ENCODE measurements around the gene IFITM2. TPM values are rescaled to one million over a fixed set of nuclear protein-coding genes. Genes with fewer than 3 reads are reported as not detected.

The IFITM2 gene
- total and polyA plus RNA-seq, 2 experiments from 2014 or later, result 91.2 to 857 TPM

DNA sequence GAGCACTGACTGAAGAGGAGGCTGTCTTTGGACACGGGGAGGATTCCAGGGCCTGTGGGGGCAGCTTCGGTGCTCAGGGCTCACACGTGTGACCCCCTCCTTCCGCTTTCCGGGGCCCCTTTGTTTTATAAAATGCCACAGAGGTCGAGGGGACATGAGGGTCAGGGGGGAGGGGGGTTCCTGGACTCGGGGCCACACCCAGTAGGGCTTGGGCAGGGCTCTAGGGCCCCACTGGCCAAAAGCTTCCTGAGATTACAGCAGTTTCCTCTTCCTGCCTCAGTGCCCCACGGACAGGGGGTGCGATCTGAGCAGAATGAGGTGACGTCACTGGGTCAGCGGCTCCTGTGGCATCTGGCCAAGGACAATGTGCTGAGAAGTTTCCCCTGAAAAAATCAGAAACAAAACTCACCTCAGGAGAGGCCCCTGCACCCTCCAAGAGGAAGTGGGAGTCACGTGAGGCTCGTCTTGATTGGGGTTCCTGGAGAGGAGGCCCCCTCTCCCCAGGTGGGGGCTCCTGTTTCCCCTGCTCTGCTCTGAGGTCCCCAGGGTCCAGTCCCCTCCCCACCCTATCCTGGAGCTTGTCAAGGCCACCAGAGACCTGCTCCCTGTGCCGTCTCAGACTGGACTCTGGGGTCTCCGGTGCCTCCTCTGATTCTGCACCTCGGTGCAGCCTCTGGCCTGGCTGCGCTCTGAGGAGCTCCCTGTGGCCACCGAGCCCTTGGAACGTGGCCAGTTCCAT lies 19.4 kb downstream of the IFITM2 start (continued):
- TF ChIP-seq, protein P1, sequence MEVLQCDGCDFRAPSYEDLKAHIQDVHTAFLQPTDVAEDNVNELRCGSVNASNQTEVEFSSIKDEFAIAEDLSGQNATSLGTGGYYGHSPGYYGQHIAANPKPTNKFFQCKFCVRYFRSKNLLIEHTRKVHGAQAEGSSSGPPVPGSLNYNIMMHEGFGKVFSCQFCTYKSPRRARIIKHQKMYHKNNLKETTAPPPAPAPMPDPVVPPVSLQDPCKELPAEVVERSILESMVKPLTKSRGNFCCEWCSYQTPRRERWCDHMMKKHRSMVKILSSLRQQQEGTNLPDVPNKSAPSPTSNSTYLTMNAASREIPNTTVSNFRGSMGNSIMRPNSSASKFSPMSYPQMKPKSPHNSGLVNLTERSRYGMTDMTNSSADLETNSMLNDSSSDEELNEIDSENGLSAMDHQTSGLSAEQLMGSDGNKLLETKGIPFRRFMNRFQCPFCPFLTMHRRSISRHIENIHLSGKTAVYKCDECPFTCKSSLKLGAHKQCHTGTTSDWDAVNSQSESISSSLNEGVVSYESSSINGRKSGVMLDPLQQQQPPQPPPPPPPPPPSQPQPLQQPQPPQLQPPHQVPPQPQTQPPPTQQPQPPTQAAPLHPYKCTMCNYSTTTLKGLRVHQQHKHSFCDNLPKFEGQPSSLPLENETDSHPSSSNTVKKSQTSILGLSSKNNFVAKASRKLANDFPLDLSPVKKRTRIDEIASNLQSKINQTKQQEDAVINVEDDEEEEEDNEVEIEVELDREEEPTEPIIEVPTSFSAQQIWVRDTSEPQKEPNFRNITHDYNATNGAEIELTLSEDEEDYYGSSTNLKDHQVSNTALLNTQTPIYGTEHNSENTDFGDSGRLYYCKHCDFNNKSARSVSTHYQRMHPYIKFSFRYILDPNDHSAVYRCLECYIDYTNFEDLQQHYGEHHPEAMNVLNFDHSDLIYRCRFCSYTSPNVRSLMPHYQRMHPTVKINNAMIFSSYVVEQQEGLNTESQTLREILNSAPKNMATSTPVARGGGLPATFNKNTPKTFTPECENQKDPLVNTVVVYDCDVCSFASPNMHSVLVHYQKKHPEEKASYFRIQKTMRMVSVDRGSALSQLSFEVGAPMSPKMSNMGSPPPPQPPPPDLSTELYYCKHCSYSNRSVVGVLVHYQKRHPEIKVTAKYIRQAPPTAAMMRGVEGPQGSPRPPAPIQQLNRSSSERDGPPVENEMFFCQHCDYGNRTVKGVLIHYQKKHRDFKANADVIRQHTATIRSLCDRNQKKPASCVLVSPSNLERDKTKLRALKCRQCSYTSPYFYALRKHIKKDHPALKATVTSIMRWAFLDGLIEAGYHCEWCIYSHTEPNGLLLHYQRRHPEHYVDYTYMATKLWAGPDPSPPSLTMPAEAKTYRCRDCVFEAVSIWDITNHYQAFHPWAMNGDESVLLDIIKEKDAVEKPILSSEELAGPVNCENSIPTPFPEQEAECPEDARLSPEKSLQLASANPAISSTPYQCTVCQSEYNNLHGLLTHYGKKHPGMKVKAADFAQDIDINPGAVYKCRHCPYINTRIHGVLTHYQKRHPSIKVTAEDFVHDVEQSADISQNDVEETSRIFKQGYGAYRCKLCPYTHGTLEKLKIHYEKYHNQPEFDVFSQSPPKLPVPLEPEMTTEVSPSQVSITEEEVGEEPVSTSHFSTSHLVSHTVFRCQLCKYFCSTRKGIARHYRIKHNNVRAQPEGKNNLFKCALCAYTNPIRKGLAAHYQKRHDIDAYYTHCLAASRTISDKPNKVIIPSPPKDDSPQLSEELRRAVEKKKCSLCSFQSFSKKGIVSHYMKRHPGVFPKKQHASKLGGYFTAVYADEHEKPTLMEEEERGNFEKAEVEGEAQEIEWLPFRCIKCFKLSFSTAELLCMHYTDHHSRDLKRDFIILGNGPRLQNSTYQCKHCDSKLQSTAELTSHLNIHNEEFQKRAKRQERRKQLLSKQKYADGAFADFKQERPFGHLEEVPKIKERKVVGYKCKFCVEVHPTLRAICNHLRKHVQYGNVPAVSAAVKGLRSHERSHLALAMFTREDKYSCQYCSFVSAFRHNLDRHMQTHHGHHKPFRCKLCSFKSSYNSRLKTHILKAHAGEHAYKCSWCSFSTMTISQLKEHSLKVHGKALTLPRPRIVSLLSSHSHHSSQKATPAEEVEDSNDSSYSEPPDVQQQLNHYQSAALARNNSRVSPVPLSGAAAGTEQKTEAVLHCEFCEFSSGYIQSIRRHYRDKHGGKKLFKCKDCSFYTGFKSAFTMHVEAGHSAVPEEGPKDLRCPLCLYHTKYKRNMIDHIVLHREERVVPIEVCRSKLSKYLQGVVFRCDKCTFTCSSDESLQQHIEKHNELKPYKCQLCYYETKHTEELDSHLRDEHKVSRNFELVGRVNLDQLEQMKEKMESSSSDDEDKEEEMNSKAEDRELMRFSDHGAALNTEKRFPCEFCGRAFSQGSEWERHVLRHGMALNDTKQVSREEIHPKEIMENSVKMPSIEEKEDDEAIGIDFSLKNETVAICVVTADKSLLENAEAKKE (CRISPR knock-in tag; IDR thresholded peaks at IDR 0.05), result no peak
- TF ChIP-seq, protein P2, sequence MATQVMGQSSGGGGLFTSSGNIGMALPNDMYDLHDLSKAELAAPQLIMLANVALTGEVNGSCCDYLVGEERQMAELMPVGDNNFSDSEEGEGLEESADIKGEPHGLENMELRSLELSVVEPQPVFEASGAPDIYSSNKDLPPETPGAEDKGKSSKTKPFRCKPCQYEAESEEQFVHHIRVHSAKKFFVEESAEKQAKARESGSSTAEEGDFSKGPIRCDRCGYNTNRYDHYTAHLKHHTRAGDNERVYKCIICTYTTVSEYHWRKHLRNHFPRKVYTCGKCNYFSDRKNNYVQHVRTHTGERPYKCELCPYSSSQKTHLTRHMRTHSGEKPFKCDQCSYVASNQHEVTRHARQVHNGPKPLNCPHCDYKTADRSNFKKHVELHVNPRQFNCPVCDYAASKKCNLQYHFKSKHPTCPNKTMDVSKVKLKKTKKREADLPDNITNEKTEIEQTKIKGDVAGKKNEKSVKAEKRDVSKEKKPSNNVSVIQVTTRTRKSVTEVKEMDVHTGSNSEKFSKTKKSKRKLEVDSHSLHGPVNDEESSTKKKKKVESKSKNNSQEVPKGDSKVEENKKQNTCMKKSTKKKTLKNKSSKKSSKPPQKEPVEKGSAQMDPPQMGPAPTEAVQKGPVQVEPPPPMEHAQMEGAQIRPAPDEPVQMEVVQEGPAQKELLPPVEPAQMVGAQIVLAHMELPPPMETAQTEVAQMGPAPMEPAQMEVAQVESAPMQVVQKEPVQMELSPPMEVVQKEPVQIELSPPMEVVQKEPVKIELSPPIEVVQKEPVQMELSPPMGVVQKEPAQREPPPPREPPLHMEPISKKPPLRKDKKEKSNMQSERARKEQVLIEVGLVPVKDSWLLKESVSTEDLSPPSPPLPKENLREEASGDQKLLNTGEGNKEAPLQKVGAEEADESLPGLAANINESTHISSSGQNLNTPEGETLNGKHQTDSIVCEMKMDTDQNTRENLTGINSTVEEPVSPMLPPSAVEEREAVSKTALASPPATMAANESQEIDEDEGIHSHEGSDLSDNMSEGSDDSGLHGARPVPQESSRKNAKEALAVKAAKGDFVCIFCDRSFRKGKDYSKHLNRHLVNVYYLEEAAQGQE (IDR thresholded peaks at IDR 0.05; ENCODE audit: unreplicated experiment), result no peak
- TF ChIP-seq ZNF331 (CRISPR knock-in tag; IDR thresholded peaks at IDR 0.05; ENCODE audit: low read depth) (no peak), JUNB (IDR thresholded peaks at IDR 0.05; ENCODE audit: unreplicated experiment) (no peak)

DNA sequence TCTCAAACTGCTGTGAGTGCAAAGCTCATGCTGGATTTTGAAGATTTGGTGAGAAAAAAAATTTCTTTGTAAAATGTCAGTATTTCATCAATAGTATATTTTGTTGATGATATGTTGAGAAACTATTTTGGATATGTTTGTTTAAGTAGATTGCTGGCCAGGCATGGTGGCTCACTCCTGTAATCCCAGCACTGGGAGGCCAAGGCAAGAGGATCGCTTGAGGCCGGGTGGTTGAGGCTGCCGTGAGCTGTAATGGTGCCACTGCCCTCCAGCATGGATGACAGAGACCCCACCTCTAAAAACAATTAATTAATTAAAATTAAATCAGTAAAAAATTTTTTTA lies 19.9 kb downstream of the IFITM2 start:
- no peaks in the 10 kb centered on the region for H3K79me2 ChIP-seq (replicated peaks; ENCODE audit: insufficient read depth)
- Mint-ChIP-seq H3K9me3 (peaks cover 6% of the 10 kb centered on the region; the same call in 2 of the 3 replicates), H3K36me3 (ENCODE audit: low read depth) (peaks cover 13% of the 10 kb centered on the region; the same call in 2 of the 3 replicates), H3K4me1 (peaks cover 33% of the 10 kb centered on the region), H3K27ac (no peak overlapping the region), H3K4me3 (no peak overlapping the region), H3K27me3 (ENCODE audit: insufficient read depth, low read depth, poor library complexity) (peaks cover 17% of the 10 kb centered on the region)
- no peak for DNase-seq (ENCODE audit: low spot score)
- no peaks in the 10 kb centered on the region for H3K9me2 ChIP-seq (ENCODE audit: insufficient read depth)
- H3K27ac ChIP-seq (ENCODE audit: low read depth), result no peak overlapping the region
- no peak overlapping the region for H2AFZ ChIP-seq
- no peak overlapping the region for H3K4me3 ChIP-seq
- 0 out of 2 replicates have a peak, but pooled peaks cover 15% of the 10 kb centered on the region for H3F3A ChIP-seq (replicated peaks; ENCODE audit: low read depth)
- H3K36me3 ChIP-seq (ENCODE audit: insufficient read depth), result no peaks in the 10 kb centered on the region; the same call in 1 of the 2 replicates
- ATAC-seq, result no peak
- no peaks in the 10 kb centered on the region for H3K27me3 ChIP-seq (ENCODE audit: insufficient read depth)
- H3K4me1 ChIP-seq (ENCODE audit: insufficient read depth), result peaks cover 6% of the 10 kb centered on the region
- H4K20me1 ChIP-seq (replicated peaks; ENCODE audit: insufficient read depth), result no peaks in the 10 kb centered on the region
- H3K4me2 ChIP-seq, result no peak overlapping the region
- TF ChIP-seq NANOG (IDR thresholded peaks at IDR 0.05; ENCODE audit: borderline replicate concordance) (no peak), ZNF331 (CRISPR knock-in tag; IDR thresholded peaks at IDR 0.05; ENCODE audit: low read depth) (no peak), STAT1 (IDR thresholded peaks at IDR 0.05; ENCODE audit: unreplicated experiment) (no peak), JUNB (IDR thresholded peaks at IDR 0.05; ENCODE audit: unreplicated experiment) (no peak)
